Erythroblast (primary cell): ENCODE results near the gene LRG1.

Source experiments
- DNase-seq, 2 experiments: peaks; one replicate each; lab custom pipeline; 2025; lab: John Stamatoyannopoulos, UW
- GATA1 ChIP-seq: IDR thresholded peaks from 2 replicates; pipeline ENCODE4 v1.6.1; 2011; ENCODE audit warnings: low read depth, mild to moderate bottlenecking, control low read depth, low read length, moderate library complexity
- POLR2A ChIP-seq: IDR thresholded peaks from 2 replicates; pipeline ENCODE4 v1.6.1; 2011; ENCODE audit warnings: mild to moderate bottlenecking, low read length

The LRG1 gene

DNA sequence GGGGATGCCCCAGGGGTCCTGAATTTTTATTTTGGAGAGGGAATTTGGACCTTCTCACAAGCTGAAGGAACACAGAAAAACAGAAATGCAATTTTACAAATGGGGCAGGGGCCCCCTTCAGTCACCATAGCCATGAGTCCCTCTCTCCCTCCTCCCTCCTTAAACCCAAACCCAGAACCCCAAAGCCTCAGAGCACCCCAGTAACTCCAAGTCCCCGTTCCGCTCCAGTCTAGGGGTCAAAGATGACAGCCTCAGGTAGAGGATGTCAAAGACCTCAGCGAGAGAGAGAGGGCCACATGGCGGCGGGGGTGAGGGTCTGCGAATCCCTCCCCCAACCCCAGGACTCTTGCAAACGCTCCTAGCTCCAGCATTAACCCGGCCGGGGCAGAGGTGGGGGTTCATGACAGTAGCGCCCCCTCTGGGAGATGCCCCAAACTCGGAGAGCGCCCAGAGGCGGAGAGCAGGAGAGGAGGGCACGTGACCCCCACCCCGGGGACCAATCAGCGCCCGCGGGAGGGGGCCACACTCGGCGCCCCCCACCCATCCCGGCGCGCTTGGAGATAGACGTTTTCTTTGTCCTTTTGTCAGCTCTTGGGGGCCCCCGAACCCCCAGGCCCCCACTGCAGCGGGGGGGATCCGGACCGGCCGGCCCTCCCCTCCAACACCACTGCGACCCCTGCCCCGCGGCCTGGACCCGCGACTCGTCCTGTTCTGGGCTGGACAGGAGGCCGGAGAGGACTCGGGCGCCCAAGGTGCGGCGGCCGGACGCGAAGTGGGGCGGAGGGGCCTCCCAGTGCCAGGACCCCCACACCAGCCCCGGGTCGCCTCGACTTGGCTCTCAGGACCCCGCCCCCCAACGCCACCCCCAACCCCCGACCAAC is 40.4 kb upstream of the LRG1 start:
- no peak for DNase-seq
- no peak for TF ChIP-seq GATA1
- no peak for TF ChIP-seq POLR2A

DNA sequence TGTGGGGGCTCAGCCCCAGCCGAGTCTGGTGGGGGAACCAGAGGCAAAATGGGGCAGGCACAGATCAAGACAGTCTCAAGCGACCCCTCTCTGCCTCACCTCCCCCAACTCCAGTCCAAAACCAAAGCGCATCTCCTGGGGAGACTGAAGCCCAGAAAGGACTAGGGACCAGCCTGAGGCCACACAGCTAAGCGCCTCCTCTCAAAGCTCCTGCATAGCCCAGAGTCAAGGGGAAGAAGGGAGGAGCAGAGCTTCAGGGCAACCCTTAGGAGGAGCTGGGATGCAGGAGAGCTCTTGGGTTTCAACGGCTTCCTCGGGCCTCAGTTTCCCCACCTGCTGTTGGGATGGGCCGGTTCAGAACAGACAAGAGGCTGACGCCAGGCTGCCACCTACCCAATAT is 39.6 kb upstream of the LRG1 start:
- TF ChIP-seq GATA1, result no peak
- no peak for TF ChIP-seq POLR2A
- no peak for DNase-seq

DNA sequence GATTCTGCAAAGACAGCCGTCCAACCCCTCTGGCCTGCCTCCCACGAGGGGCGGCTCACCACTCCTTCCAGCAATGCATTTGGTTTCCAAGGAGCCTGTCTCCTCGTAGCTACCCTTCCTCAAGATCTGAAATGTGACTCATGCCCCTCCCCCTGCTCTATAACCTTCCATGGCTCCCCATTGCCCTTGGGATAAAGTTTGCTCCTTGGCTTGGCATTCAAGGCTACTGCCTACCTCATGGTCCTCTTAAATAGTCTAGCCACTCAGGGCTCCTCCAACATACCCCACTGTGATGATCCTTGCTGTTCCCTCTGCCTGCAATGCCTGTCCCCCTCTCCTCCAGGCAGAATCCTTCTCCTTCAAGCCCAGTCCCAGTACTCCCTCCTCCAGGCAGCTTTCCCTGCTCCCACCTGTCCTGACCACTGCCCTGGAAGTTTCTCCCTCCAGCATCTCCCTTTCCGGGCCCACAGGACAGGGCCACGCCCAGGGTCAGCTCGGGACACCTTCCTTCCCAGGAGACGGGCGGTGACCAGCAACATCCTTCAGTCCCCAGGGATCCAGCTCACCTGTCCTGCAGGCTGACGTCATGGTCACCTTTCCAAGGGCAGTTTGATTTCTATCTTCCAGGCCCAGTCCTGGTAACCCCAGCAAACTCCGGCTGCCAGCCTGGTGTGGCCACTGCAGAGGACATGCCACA is 38.9 kb upstream of the LRG1 start:
- no peak for DNase-seq
- no peak for TF ChIP-seq POLR2A

DNA sequence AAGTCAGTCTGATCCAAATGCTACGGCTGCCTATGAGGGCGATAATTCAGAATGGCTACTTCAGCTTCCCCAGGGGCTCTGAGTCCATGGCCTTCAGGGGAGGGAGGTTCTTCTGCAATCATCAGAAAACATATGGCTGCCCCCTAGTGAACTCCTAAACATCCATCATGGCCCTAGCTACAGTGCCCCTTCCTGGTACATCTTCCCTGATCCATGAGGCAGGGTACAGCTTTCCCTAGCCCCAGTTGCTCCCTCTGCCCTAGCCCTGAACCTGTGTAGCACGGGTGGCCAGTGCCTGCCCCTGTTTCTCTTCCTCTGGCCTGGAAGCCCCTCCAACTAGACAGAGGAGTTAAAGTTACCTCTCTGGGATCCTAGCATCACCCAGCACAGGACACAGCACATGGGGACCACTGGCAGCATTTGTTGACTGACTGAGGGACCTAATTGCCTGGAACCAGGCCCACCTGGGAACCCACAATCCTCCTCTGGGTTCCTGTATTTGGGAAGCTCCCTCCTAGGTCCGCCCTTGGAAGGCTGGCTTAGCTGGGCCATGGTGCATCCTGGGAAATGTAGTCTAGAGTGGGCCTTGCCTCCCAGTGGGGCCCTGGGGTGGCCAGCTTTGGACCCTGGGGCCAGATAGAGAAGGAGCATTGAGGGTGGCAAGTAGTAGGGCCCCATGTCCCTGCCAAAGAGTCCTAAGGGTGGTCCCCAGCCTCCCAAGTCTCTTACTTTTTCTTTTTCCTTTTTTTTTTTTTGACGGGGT is 37.4 kb upstream of the LRG1 start:
- TF ChIP-seq GATA1, result no peak
- no peak for TF ChIP-seq POLR2A
- DNase-seq, result no peak

DNA sequence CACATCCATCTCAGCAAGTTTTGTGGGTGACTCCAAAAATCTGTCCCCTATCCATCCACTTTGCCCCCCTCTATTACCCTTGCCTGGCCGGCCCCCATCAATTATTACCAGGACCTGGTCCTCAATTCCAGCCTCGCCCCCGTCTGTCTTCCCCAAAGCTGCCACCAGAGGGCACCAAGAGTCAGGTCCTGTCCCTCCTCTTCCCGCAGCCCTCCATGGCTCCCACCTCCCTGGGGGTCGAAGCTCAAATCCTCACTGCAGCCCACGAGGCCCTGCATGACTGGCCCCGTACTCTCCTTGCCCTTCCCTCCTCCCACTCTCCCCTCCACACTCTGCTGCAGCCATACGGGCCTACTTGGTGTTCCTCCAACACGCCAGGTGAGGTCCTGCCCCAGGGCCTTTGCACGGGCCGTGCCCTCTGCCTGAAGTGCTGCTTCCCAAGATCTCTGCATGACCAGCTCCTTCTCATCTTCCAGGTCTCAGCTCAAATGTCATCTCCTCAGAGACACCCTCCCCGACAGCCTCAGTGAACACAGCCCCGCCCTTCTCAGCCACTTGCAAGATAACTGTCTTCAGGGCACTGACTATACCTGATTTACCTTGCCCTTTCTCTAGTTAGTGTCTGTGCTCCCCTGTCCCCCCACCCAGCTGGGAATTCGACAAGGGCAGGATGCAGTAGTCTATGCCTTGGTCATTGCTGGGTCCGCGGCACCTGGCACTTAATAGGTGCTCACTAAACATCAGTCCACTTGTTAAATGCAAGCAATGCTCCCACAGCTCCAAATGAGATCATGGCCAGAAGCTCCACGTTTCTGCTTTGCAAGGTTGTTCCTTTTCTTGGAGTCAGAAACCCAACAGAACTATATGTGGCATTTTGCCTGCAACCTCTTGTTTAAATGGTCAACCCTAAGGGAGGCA is 36.4 kb upstream of the LRG1 start:
- TF ChIP-seq GATA1 (no peak), POLR2A (no peak)
- peak in 1 of 2 experiments; percentile 70 for DNase-seq

DNA sequence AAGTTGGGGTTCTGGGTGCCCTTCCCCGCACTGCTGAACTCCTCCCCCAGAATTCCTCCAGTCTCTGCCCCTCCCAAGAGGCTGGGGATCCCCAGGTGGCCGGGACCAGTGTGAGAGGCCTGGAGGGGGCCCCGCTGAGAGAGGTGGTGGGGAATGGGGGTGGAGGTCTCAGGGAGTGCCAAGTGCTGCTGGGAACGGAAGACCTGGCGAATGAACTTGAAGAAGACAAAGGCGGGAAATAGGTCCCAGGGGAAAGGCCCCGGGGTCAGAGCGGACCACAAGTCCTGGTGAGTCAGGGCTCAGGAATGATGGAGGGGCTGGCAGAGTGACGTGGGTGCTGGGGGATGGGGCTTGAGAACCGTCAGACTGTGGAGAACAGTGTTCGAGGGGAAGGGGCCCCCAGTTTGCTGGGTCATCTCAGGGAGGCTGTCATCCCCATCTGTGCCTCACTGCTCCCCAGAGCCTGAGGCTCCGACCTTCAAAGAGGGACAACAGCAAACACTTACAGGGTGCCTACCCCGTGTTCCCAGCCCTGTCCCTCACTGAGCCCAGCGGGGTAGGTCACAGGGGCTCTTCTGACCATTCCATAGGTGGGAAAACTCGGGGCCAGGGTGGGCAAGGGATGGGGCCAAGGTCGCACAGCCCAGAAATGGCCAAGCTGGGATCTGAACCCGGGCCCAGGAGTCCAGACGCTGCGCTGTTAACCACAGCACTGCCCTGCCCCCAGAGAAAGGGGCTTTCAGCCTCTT is 35.6 kb upstream of the LRG1 start:
- TF ChIP-seq POLR2A (no peak), GATA1 (no peak)
- DNase-seq, result no peak

DNA sequence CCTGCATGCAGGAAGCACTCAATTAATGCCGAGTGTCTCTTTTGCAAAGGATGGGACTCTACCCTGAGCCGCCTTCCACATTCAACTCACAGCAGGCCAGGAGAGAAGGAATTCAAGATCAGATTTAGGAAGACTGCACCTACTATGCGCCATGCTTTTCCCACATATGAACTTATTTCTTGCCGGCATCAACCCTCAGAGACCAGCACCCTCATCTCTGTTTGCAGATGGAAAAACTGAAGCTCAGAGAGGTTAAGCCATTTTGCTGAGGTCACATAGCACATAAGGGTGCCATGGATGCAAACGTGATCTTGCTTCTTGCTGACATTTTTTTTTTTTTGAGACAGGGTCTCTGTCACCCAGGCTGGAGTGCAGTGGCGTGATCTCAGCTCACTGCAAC is 33.8 kb upstream of the LRG1 start:
- no peak for DNase-seq
- TF ChIP-seq GATA1 (no peak), POLR2A (no peak)

DNA sequence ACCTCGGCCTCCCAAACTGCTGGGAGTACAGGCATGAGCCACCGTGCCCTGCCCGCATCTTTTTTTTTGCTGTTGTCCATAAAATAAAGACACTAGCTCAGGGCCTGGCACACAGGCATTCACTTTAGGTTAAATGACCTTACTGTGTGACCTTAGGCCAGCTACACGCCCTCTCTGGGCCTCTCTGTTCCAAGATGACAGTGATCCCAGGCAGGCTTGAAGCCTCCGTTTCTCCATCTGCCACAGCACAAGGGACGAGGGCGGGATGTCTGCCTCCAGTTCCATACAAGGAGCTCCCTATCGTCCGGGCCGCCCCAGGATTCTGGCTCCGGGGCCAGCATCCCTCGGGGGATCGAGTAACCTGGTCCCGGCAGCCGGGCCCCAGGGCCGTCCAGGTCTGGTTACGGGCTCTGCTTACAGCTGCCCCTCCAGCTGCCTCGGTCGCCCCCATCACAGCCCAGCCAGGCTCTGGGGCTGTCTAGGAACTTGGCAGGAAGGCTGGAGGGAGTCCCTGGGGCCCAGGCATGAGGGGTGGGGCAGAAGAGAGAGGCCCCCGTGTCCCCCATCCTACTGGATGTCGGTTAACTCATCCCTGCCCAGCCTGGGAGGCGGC is 31.6 kb upstream of the LRG1 start:
- no peak for DNase-seq
- TF ChIP-seq POLR2A, result no peak
- TF ChIP-seq GATA1, result no peak

DNA sequence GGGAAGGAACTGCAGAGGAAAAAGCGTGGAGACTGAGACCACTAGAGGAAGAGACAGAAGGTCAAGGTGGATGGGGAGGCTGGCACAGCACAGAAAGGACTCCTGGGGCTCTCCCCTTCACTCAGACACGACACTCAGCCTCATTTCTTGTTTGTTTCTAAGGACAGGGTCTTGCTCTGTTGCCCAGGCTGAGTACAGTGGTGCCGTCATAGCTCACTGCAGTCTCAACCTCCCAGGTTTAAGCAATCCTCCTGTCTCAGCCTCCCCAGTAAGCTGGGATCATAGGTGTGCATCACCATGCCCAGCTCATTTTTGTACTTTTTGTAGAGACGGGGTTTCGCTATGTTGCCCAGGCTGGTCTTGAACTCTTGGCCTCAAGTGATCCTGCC is 31.1 kb upstream of the LRG1 start:
- TF ChIP-seq POLR2A, result no peak
- no peak for TF ChIP-seq GATA1
- DNase-seq, result no peak

DNA sequence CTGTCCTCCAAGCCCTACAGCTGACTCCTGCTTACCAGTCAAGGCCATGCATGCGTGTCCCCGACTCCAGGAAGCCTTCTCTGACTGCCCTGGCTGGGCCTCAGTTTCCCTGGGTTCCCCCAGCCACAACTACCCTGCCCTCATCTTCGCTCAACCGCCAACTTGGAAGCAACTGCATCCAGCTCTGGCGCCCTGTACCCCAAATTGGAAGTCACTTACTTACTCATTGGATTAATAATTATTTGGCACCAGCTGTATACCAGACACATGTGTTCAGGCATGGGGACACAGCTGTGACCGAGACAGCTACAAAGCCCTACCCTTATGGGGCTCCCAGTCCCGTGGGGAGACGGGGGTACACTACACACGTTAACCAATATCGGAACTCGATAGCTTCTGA is 30.6 kb upstream of the LRG1 start:
- no peak for DNase-seq
- TF ChIP-seq POLR2A (no peak), GATA1 (no peak)

DNA sequence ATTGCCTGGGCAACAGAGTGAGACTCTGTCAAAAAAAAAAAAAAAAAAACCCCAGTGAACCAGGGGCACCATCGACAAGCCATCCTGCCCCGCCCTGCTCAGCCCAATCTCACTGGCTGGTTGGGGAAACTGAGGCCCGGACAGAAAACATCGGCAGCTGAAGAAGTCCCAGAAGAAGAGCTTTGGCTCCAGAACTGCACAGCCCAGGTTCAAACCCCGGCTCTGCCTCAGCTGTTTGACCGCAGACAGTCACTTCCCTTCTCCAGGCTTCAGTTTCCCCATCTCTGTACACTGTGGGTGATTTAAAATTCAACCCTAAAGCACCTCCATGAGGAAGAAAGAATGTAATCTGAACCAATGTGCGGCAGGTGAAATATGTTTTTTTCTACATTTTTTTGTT is 29.1 kb upstream of the LRG1 start:
- TF ChIP-seq POLR2A (no peak), GATA1 (no peak)
- DNase-seq, result no peak

DNA sequence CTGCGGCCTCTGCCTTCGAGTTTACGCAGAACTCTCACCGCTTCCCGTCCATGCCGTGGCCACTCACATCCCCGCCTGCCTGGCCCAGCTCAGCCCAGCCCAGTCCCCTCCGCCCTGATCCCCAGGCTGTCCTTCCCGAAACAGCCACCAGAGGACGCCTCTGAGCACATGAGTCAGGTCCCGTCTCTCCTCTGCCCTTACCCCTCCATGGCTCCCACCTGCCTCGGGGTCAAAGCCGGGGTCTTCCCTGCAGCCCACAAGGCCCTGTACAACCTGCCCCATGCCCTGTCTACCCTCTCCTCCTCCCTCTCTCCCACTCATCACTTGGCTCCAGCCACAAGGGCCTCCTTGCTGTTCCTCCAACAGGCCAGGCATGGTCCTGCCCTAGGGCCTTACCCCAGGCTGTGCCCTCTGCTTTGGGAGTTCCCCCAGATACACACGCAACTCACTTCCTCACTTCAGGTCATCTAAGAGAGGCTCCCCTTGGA is 27.8 kb upstream of the LRG1 start:
- peak in 1 of 2 experiments; percentile 77 for DNase-seq

More for the DNA sequence above, 27.8 kb upstream of the LRG1 start:
- TF ChIP-seq POLR2A (no peak), GATA1 (no peak)
